Esophagus muscularis mucosa (tissue), 3 donors: ENCODE data around the gene RAB34.

ENCODE experiments used
- CTCF ChIP-seq, 3 experiments: fragments of 200-600 bp in 2 of 3; fragments of 450-650 bp in 1 of 3; sonication (generic) in 2 of 3; IDR thresholded peaks; one replicate each; pipeline ENCODE4 v1.5.1; 2017 to 2019; ENCODE audit warnings: antibody characterized with exemption in 3 of 3, mild to moderate bottlenecking in 2 of 3, moderate library complexity in 1 of 3
- POLR2A ChIP-seq: fragments of 450-650 bp; IDR thresholded peaks from one replicate; pipeline ENCODE4 v1.6.1; 2017; ENCODE audit warnings: antibody characterized with exemption, moderate library complexity, mild to moderate bottlenecking, low read depth
- POLR2AphosphoS5 ChIP-seq, 2 donors: sonication (generic); formaldehyde crosslinking; IDR thresholded peaks; one replicate each; pipeline ENCODE4 v1.6.1; 2017; ENCODE audit warnings: antibody characterized with exemption in 2 of 2

- TF ChIP-seq CTCF (IDR thresholded peaks at IDR 0.05) (no peak), POLR2AphosphoS5 (IDR thresholded peaks at IDR 0.05) (no peak), POLR2A (no peak)
Observed at GRCh38 chr17:28715217-28715616, 2.5 kb downstream of the RAB34 start.
